SU-DHL-6 (cell line): ENCODE measurements around the gene CRIM1.

Experiments
- H2AFZ ChIP-seq: fragments of 200-600 bp; sonication (generic); 2 replicates; pipeline ENCODE4 v1.6.1; 2014; ENCODE audit warnings: low read depth, mild to moderate bottlenecking, moderate library complexity, mixed read lengths, antibody characterized with exemption, low read length; ENCODE audit not compliant: severe bottlenecking
- H3F3A ChIP-seq: fragments of 200-600 bp; shearing (Covaris generic); 2 replicates; pipeline ENCODE4 v1.6.0; 2016; ENCODE audit warnings: antibody characterized with exemption, mild to moderate bottlenecking; ENCODE audit not compliant: insufficient read depth
- H3K27ac ChIP-seq: fragments of 200-600 bp; sonication (generic); 2 replicates; pipeline ENCODE4 v1.5.1; 2016; ENCODE audit warnings: low read depth, mild to moderate bottlenecking, low read length, moderate library complexity, mixed read lengths
- H3K27me3 ChIP-seq: fragments of 200-600 bp; sonication (generic), shearing (Covaris generic); 2 replicates; pipeline ENCODE4 v1.6.0; 2014; ENCODE audit warnings: mild to moderate bottlenecking, low read length
- H3K36me3 ChIP-seq: fragments of 200-600 bp; sonication (generic); 2 replicates; pipeline ENCODE4 v1.6.1; 2014; ENCODE audit warnings: mild to moderate bottlenecking, low read length, mixed read lengths
- H3K4me2 ChIP-seq: fragments of 300-600, 200-600 bp; shearing (Covaris generic), sonication (generic); 2 replicates; pipeline ENCODE4 v1.6.0; 2014; ENCODE audit warnings: low read length, low read depth, mild to moderate bottlenecking; ENCODE audit not compliant: poor library complexity, severe bottlenecking
- H3K4me3 ChIP-seq: fragments of 200-600 bp; sonication (generic); 2 replicates; pipeline ENCODE4 v1.5.1; 2014; ENCODE audit warnings: antibody characterized with exemption, low read length, mild to moderate bottlenecking, mixed read lengths; ENCODE audit not compliant: insufficient read depth, poor library complexity, severe bottlenecking
- H3K79me2 ChIP-seq: fragments of 200-600 bp; sonication (generic); 2 replicates; pipeline ENCODE4 v1.6.1; 2014; ENCODE audit warnings: mild to moderate bottlenecking, low read length, moderate library complexity; ENCODE audit not compliant: insufficient read depth
- H3K9ac ChIP-seq: fragments of 200-600 bp; sonication (generic); 2 replicates; pipeline ENCODE4 v1.7.0; 2014; ENCODE audit warnings: mild to moderate bottlenecking, low read length
- H3K9me2 ChIP-seq: fragments of 200-600 bp; sonication (generic); replicated peaks from 2 replicates; pipeline ENCODE4 v1.6.1; 2014; ENCODE audit warnings: low read length; ENCODE audit not compliant: insufficient read depth
- H3K9me3 ChIP-seq: fragments of 200-600 bp; sonication (generic); 2 replicates; pipeline ENCODE4 v1.6.1; 2014; ENCODE audit warnings: low read length, mixed read lengths; ENCODE audit not compliant: insufficient read depth
- H4K20me1 ChIP-seq: fragments of 200-600 bp; sonication (generic); 2 replicates; pipeline ENCODE4 v1.6.1; 2014; ENCODE audit warnings: low read depth, mild to moderate bottlenecking, antibody characterized with exemption, low read length, moderate library complexity, mixed read lengths
- CTCF ChIP-seq: fragments of 200-600 bp; sonication (generic); IDR thresholded peaks from one replicate; pipeline ENCODE4 v1.5.1; 2017; ENCODE audit warnings: antibody characterized with exemption, mild to moderate bottlenecking, low read length, moderate library complexity; ENCODE audit not compliant: insufficient read depth, poor library complexity, severe bottlenecking
- EZH2phosphoT487 ChIP-seq: fragments of 200-600 bp; sonication (generic), shearing (Covaris generic); conservative IDR thresholded peaks from 2 replicates; pipeline ENCODE4 v1.6.1; 2018; ENCODE audit warnings: mild to moderate bottlenecking, antibody characterized with exemption, low read length, moderate library complexity, mixed read lengths

Gene CRIM1

GRCh38 chr2:36425608-36426355, 70.2 kb downstream of the CRIM1 start:
- TF ChIP-seq CTCF (no peak), EZH2phosphoT487 (no peak)
- Histone ChIP-seq H3K9me3 (no peaks in the 10 kb centered on the region), H4K20me1 (no peaks in the 10 kb centered on the region), H3K36me3 (no peaks in the 10 kb centered on the region), H3K27ac (no peak overlapping the region), H3K4me2 (no peak overlapping the region), H3K9me2 (no peaks in the 10 kb centered on the region), H3K9ac (no peak overlapping the region), H3K4me3 (no peak overlapping the region), H3K27me3 (no peaks in the 10 kb centered on the region), H2AFZ (no peak overlapping the region), H3F3A (no peaks in the 10 kb centered on the region), H3K79me2 (no peaks in the 10 kb centered on the region)

- no peaks in the 10 kb centered on the region for H3K36me3 ChIP-seq
- no peaks in the 10 kb centered on the region for H3K9me2 ChIP-seq
- TF ChIP-seq CTCF (no peak), EZH2phosphoT487 (no peak)
- no peak overlapping the region for H3K4me2 ChIP-seq
- H3F3A ChIP-seq: no peaks in the 10 kb centered on the region
- no peak overlapping the region for H2AFZ ChIP-seq
- H3K79me2 ChIP-seq: no peaks in the 10 kb centered on the region
- no peaks in the 10 kb centered on the region for H3K27me3 ChIP-seq
- H4K20me1 ChIP-seq: no peaks in the 10 kb centered on the region
- H3K27ac ChIP-seq: no peak overlapping the region
- H3K9me3 ChIP-seq: no peaks in the 10 kb centered on the region
- H3K9ac ChIP-seq: no peak overlapping the region
- H3K4me3 ChIP-seq: no peak overlapping the region
These were observed 72.2 kb downstream of the CRIM1 start for GRCh38 chr2:36427790-36428243.

DNA sequence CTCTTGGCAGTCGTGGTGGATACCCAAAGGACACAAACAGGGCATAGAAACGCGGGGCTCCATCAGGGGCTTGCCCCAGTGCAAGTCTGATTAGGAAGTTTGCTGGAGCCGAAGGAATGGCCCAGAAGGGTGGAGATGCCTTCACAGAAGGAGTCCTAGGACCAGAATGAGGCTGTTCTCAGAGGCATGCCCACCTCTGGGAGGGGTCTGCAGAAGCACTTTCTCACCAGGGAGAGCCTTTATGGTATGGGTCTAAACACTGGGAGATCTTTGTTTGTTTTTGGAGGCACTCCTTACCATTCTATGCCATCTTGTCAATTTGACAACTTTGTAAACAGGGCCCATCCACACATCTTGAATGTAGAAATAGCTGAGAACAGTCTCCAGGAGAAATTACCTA, 75.0 kb downstream of the CRIM1 start:
- Histone ChIP-seq H3K4me3 (no peak overlapping the region), H3K9ac (no peak overlapping the region), H2AFZ (no peak overlapping the region), H3K27me3 (no peaks in the 10 kb centered on the region), H3F3A (no peaks in the 10 kb centered on the region), H3K36me3 (no peaks in the 10 kb centered on the region), H4K20me1 (no peaks in the 10 kb centered on the region), H3K27ac (no peak overlapping the region), H3K79me2 (no peaks in the 10 kb centered on the region), H3K9me3 (no peaks in the 10 kb centered on the region), H3K4me2 (no peak overlapping the region), H3K9me2 (no peaks in the 10 kb centered on the region)
- TF ChIP-seq CTCF: no peak
- TF ChIP-seq EZH2phosphoT487: no peak
